Subcutaneous adipose tissue (tissue), 4 donors: ENCODE results near the gene BTBD1. TPM values are rescaled to one million over a fixed set of nuclear protein-coding genes. Genes with fewer than 3 reads are reported as not detected.

Source experiments
- CTCF ChIP-seq: fragments of 450-650 bp; IDR thresholded peaks from one replicate; pipeline ENCODE4 v1.5.1; 2016; ENCODE audit warnings: low read depth, mild to moderate bottlenecking, control low read depth, antibody characterized with exemption, moderate library complexity
- total RNA-seq, 4 donors: library from RNA; depleted of rRNA; stranded (reverse); fragments of >200 nt; gene quantifications; one replicate each; pipeline ENCODE4 v1.1.0, GENCODE V29; 2016

The BTBD1 gene
- total RNA-seq, 4 donors from 2014 or later = 62.0 to 93.7 (median 78.9) TPM

GRCh38 chr15:83014205-83014653 is 52.8 kb downstream of the BTBD1 start:
- no peak for TF ChIP-seq CTCF

- TF ChIP-seq CTCF = no peak
These were observed 54.4 kb downstream of the BTBD1 start for GRCh38 chr15:83012636-83013035.

GRCh38 chr15:83012076-83012426 is 55.0 kb downstream of the BTBD1 start:
- no peak for TF ChIP-seq CTCF

- no peak for TF ChIP-seq CTCF
These were observed 55.6 kb downstream of the BTBD1 start, which contains the start of gene C15orf40 for GRCh38 chr15:83011271-83012075. C15orf40 (minus strand) TSS chr15:83011639; CDS start chr15:83011607, 32 bp downstream.

GRCh38 chr15:83010709-83011270 is 56.3 kb downstream of the BTBD1 start:
- no peak for TF ChIP-seq CTCF

GRCh38 chr15:82999905-83000671 is 67.0 kb downstream of the BTBD1 start:
- no peak for TF ChIP-seq CTCF

- no peak for TF ChIP-seq CTCF
These were observed 67.6 kb downstream of the BTBD1 start for GRCh38 chr15:82999426-82999825.
